GM18526 (cell line): Measurements from ENCODE around the gene ECE2.

ENCODE experiments used
- POLR2A ChIP-seq: IDR thresholded peaks from 3 replicates; pipeline ENCODE4 v1.6.1; 2011; ENCODE audit not compliant: insufficient read length; ENCODE audit errors: extremely low read depth

Gene ECE2

DNA sequence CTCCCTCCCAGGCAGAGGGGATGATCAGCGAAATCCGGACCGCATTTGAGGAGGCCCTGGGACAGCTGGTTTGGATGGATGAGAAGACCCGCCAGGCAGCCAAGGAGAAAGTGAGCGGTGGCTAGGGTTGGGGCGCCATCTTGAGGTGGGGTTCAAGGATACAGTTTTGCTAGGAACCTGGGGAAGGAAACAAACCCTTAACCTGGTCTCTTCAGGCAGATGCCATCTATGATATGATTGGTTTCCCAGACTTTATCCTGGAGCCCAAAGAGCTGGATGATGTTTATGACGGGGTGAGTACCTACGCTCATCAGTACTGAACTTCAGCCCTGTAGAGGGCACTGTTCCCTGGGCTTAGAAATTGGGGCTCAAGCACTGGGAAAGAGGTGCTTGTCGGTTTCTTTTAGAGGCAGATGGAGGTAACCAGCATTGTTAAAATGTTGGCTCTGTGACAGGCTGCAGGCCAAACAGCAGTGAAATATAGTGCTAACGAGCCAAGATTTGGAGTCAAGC is 13.7 kb downstream of the ECE2 start:
- TF ChIP-seq POLR2A: no peak

DNA sequence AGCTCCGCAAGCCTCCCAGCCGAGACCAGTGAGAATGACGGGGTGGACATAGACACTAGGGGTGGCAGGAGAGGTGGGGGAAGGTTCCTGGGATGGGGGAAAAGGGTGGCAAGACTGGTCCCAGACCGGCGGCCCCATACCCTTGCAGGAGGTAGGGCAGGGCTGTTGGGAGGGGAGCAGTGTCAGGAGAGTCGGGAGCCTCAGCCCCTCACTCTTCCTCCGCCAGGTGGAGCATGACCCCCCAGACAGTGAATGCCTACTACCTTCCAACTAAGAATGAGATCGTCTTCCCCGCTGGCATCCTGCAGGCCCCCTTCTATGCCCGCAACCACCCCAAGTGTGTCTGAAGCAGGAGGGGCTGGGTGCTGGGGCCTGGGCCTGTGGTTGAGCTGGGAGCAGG is 14.5 kb downstream of the ECE2 start:
- TF ChIP-seq POLR2A: no peak

DNA sequence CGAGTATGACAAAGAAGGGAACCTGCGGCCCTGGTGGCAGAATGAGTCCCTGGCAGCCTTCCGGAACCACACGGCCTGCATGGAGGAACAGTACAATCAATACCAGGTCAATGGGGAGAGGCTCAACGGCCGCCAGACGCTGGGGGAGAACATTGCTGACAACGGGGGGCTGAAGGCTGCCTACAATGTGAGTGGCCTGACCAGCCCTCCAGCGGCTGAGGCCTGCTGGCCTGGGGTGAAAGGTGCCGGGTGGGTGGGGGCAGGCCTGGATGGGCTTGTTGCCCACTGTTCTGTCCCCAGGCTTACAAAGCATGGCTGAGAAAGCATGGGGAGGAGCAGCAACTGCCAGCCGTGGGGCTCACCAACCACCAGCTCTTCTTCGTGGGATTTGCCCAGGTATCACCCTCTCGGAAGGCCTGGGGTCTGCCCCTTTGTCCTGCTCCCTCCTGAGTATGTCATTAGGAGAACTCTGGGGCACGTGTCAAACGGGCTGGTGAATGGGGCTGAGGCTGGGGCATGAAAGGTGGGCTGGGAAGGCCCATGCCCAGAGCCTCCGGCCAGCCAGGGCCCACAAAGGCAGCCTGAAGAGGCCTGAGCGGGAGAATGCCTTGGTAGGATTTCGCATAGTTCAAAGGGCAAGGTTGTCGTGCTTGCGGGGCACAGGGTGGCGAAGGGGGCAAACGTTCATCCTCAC is 15.4 kb downstream of the ECE2 start:
- no peak for TF ChIP-seq POLR2A

DNA sequence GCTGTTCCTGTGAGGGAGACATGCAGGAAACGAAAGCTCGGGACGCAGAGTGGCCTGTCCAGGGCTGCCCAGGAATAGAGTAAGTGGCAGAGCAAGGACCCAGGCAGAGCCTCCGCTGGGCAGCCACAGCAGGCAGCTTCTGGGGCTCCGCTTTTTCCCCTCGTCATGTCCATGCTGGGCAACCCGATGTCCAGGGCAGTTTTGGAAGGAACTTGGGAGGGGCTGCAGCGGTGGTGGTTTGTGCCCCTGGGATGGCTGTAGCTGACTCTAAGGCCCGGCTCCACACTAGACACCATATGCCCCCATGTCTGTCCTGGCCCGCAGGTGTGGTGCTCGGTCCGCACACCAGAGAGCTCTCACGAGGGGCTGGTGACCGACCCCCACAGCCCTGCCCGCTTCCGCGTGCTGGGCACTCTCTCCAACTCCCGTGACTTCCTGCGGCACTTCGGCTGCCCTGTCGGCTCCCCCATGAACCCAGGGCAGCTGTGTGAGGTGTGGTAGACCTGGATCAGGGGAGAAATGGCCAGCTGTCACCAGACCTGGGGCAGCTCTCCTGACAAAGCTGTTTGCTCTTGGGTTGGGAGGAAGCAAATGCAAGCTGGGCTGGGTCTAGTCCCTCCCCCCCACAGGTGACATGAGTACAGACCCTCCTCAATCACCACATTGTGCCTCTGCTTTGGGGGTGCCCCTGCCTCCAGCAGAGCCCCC is 16.1 kb downstream of the ECE2 start:
- TF ChIP-seq POLR2A: no peak

DNA sequence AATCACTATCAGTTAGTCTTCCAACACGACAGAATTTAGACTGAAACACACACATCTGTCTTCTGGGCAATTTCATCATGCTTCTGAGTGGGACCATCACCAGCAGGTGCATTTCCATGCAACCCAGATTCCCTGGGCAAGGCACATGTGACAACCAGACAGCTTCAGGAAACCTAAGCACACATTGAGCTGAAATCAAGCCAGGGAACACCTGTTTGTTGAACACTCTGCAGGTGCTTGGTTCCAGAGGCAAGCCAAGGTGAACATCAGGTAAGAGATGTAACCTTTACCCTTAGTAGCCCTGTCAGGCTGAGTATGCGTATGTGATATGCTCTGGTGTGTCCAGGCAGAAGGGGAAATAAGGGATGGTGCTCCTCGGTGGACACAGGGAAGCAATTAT is 19.9 kb downstream of the ECE2 start:
- TF ChIP-seq POLR2A: no peak

DNA sequence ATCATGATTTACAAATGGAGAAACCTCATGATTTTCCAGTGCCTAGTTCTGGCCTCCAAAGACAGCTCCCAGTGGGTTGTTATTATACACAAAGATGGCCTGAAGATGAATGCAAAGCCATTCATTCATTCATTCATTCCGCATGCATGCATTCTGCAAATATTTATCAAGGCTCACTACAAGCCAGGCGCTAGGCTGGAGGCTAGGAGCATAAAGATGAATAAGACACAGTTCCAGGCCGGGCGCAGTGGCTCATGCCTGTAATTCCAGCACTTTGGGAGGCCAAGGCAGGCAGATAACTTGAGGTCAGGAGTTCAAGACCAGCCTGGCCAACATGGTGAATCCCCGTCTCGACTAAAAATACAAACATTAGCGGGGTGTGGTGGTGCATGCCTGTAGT is 20.8 kb downstream of the ECE2 start:
- TF ChIP-seq POLR2A: no peak

DNA sequence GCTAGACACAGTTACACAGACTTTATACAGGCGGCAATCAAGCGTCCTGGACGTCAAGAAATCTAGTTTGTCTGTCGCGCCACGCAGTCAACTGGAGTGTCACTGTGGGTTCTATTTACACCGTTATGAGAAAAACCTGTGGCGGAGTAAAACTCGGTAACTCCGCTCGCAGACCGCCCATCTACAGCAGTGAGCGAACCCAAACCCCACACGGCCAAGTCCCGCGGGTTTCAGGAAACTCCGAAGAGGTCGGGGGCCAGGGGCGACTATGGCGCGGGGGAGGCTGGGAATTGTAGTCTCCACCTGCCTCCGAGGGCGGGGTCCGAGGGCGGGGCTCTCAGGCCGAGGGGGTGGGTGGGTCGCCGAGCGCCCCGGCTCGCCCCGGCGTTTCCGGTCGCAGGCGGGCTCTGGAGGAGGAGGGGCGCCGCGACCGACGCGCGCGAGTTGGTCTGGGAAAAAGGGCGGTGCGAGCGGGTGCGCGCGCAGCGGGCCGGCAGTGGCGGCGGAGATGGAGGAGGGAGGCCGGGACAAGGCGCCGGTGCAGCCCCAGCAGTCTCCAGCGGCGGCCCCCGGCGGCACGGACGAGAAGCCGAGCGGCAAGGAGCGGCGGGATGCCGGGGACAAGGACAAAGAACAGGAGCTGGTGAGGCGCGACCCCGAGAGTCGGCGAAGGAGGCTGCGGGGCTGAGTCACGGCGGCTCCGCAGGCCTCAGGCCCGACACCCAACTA is 23.1 kb downstream of the ECE2 start, which contains the start of gene PSMD2:
PSMD2 (plus strand) TSS at position 483 of the 729 bp plus-strand sequence; CDS start at position 509, 26 bp downstream.
- peak; percentile 82 for TF ChIP-seq POLR2A

DNA sequence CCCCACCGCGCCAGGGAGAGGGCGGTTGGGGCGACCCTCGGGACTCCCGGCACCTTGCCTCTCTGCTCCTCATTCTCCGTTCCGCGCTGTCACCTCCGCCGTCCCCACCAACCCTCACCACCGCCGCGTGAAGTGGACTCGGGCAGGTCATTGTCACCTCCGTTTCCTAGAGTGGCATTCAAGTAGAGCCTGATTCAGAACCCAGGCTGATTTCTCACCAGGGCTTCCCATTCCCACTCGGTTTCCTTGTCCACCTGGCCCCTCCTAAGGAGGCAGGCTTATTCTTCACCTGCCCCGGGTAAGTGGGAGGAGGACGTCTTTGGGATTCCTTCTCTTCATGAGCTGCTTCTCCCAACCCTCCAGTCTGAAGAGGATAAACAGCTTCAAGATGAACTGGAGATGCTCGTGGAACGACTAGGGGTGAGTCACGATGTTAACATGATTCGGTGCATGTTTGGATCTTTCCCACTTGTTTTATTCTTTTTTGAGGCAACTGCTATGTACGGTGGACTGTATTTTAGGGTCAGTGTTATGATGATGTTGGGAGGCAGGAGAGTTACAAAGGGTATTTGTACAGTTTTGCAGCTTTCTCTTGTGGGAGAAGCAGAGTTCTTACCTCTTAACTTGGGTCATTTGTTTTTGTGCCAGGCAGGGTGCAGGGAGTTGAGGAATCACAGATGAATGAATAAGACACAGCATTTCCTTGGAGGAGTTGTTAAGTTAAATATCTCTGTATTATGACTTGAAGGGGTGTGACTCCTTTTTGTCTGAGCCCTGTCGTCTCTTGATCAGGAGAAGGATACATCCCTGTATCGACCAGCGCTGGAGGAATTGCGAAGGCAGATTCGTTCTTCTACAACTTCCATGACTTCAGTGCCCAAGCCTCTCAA is 23.9 kb downstream of the ECE2 start:
- TF ChIP-seq POLR2A: no peak

DNA sequence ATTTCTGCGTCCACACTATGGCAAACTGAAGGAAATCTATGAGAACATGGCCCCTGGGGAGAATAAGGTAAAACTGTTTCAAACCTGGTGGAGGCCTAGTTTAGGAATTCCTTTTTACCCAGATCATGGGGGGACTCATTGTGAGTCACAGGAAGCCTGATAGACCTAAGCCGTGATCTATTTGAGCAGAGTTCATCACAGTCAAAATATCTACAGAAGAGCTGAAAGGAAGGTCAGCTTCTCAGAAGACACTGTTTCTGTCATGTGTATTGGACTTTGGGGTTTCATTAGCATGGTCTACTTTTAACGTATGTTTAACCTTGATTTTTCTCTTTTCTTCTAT is 24.5 kb downstream of the ECE2 start:
- no peak for TF ChIP-seq POLR2A

DNA sequence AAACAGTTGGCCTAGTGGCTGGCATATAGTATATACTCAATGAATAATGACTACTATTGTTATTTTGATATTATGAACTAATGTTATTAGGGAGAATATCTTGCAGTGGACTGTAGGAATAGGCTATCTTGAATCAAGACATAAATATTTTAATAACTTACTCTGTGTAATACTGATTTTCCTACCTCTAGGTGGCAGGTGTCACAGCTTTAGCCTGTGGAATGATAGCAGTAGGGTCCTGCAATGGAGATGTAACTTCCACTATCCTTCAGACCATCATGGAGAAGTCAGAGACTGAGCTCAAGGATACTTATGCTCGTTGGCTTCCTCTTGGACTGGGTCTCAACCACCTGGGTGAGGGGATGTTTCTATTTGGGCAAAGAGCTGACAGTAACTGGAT is 29.8 kb downstream of the ECE2 start:
- TF ChIP-seq POLR2A: no peak

DNA sequence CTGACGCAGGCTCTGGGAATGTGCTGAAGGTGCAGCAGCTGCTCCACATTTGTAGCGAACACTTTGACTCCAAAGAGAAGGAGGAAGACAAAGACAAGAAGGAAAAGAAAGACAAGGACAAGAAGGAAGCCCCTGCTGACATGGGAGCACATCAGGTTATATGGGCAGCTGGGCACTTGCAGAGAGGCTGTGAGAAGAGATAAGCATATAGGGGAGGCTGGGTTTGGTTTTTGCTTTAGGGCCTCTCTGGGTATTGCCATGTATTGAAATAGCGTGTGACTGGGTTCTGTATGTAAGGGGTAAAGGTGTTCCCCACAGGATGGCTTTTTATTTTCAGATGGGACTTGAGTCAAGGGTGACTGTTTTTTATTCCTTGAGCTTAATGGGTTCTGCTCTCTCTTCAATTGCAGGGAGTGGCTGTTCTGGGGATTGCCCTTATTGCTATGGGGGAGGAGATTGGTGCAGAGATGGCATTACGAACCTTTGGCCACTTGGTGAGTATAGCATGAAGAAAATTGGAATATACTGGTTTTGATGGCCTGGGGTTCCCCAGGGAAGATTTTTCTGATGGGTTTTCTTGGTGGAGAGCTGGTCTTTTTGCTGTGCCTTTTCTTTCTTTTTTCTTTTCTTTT is 30.6 kb downstream of the ECE2 start:
- TF ChIP-seq POLR2A: no peak

DNA sequence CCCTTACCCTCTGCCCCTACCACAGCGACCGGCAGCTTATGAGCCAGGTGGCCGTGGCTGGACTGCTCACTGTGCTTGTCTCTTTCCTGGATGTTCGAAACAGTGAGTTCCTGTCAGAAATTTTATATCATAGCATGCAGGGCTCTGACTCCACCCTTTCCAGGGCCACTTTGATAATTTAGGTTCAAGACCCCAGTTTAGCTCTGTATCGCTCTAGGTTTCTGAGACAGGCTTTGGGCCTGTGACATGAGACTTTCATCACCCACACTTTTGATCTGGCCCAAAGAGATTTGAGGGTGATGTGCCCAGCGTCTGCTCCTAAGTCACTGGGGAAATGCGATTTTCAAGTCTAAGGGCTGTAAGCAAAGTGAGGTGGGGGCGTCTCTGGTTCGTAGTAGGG is 32.1 kb downstream of the ECE2 start:
- TF ChIP-seq POLR2A: no peak

DNA sequence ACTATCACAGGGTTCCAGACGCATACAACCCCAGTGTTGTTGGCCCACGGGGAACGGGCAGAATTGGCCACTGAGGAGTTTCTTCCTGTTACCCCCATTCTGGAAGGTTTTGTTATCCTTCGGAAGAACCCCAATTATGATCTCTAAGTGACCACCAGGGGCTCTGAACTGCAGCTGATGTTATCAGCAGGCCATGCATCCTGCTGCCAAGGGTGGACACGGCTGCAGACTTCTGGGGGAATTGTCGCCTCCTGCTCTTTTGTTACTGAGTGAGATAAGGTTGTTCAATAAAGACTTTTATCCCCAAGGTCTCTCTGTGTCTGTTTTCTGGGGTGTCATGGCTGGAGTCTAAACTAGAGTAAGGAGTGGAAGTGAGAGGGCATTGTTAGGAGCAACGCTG is 32.9 kb downstream of the ECE2 start:
- TF ChIP-seq POLR2A: no peak

DNA sequence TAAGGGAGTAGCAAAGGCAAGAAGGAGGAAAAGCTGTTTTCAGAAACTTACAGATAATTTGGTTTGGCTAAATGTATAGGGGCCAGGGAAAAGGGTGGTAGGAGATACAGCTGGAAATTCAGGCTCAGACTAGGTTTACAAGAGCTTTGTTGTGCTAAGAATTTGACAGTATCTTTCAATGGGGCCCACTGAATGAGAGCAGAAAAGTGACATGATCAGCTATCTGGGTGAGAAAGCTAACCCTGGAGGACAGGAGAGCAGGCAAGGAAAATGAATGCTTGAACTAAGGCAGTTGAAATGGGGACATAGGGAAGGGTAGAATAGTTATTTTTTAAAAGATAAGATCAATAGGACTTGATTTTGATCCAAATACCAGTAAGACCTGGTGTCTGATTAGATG is 35.8 kb downstream of the ECE2 start:
- no peak for TF ChIP-seq POLR2A

DNA sequence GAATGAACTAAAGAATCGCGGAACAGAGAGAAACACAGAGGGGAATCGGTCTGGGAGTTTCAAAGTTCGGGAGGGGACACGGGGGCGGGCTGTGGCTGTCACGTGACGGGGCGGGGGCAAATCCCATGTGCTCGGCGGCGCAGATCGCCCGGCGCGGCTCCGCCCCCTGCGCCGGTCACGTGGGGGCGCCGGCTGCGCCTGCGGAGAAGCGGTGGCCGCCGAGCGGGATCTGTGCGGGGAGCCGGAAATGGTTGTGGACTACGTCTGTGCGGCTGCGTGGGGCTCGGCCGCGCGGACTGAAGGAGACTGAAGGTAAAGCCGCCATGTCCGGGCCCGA is 38.5 kb downstream of the ECE2 start, which contains the start of gene EIF4G1:
EIF4G1 (plus strand) TSS at position 244 of the 337 bp plus-strand sequence. CDS start 1,191 bp downstream, outside the sequence.
- peak; percentile 78 for TF ChIP-seq POLR2A
